ENCODE data around the gene PTP4A1.

- TF ChIP-seq CTCF (conservative IDR thresholded peaks at IDR 0.05) (no peak), ZFX (IDR thresholded peaks at IDR 0.05) (no peak)
Observed at GRCh38 chr6:63530991-63531390, 41.3 kb upstream of the PTP4A1 start.
